Epithelial cell of esophagus (primary cell): ENCODE data around the gene APBB3.

Experiments
- DNase-seq: peaks from one replicate; pipeline ENCODE4 v3.0.0; 2010; ENCODE audit warnings: low read depth
- H3K4me3 ChIP-seq: 2 replicates; pipeline ENCODE4 v1.5.1; 2011; ENCODE audit warnings: mild to moderate bottlenecking, low read length, control low read depth
- TF ChIP-seq, protein P1 (sequence below): IDR thresholded peaks from 2 replicates; pipeline ENCODE4 v1.5.1; 2011; ENCODE audit warnings: low read depth, mild to moderate bottlenecking, low read length, control low read depth, inconsistent platforms; ENCODE audit not compliant: insufficient read depth; ENCODE audit errors: missing control alignments

Gene APBB3

DNA sequence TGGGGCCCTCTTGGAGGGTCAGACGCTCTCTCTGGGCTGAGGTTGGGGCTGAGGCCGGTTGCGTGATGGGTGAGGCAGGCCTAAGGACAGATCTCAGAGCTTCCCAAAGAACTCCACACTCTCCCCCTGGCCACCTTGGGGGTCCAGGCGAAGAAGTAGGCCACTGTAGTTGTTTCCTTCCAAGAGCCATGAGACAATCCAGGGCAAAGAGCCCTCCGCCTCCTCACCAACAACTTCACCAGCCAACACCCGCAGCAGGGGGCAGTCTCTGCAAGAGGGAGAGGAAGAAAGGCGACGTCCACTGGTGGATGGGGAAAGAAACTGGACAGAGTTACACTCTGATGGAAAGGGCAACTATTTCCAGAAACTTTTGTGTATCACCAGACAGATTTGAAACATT is 10.9 kb upstream of the APBB3 start:
- DNase-seq: peak; percentile 63
- no peak overlapping the region for H3K4me3 ChIP-seq
- TF ChIP-seq, protein P1, sequence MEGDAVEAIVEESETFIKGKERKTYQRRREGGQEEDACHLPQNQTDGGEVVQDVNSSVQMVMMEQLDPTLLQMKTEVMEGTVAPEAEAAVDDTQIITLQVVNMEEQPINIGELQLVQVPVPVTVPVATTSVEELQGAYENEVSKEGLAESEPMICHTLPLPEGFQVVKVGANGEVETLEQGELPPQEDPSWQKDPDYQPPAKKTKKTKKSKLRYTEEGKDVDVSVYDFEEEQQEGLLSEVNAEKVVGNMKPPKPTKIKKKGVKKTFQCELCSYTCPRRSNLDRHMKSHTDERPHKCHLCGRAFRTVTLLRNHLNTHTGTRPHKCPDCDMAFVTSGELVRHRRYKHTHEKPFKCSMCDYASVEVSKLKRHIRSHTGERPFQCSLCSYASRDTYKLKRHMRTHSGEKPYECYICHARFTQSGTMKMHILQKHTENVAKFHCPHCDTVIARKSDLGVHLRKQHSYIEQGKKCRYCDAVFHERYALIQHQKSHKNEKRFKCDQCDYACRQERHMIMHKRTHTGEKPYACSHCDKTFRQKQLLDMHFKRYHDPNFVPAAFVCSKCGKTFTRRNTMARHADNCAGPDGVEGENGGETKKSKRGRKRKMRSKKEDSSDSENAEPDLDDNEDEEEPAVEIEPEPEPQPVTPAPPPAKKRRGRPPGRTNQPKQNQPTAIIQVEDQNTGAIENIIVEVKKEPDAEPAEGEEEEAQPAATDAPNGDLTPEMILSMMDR: peak; percentile 44

DNA sequence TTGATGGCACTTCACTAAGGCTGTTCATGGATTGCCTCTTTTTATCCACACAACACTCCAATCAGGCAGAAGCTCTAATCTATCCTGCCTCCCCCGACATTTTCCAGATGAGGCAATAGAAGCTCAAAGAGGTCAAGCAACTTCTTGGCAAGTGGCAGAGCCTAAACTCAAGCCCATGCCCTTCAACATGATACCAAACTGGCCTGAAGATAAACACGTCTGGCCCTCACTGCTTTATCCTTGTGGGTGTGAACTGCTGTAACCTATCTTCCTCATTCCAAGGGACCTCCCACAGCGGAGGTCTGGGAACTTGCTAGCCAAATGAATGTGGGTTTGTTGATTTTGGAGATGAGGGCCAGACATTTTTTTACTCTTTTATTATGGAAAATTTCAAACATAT is 9.8 kb upstream of the APBB3 start:
- no peak overlapping the region for H3K4me3 ChIP-seq
- DNase-seq: no peak
- TF ChIP-seq, protein P1: no peak

DNA sequence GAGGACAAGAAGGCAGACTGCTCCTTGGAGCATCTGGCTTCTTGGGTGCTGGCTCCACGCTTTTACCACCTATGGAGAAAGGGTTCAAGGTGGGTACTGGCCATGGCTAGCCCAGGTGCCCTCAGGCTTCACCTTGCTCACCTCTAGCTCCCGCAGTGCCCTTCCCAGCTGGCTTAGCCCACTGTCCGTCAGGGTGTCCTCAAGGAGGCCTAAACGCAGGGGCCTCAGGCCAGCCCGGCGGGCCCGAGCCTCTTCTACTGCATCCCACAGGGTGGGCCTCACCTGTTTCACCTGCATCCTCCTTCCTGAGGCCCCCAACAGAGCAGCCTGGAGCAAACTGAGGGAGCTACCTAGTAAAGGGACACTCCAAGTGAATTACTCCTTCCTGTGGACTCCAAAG is 9.3 kb upstream of the APBB3 start:
- H3K4me3 ChIP-seq: no peak overlapping the region
- DNase-seq: no peak
- TF ChIP-seq, protein P1: no peak

DNA sequence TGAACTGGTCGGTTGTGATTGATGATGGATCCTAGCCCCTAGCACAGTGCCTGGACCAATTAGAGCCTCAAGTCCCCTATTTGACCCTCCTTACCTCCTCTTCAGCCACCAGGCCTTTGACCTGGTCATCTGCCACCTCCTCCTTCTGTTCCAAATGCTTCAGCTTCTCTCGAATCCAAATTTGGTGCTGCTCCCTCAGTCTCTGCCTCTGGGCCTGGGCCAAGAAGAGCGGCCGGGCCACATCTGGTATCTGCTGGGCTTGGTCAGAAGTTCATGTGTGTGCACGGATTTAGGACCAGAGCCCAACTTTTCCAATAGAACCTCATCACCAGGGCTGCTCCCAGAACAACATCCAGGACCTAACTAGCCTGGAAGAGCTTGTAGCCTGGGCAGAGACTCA is 6.7 kb upstream of the APBB3 start:
- no peak overlapping the region for H3K4me3 ChIP-seq
- TF ChIP-seq, protein P1: no peak
- DNase-seq: no peak

DNA sequence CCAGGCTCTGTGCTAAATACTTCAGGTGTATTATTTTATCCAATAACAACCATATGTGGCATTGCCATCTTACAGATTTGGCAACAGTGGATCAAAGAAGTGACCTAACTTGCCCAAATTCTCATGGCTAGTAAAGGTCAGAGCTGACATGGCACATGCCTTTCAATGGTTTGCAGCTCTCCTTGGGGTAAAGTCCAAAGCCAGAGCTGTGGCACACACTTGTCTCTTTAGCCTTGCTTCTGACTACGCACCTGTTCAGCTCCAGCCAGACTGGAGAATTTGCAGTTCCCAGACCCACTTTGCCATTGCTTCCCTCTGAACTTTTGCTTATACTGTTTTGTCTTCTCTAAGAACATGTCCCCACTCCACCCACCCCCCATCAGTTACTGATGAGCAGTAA is 6.1 kb upstream of the APBB3 start:
- H3K4me3 ChIP-seq: no peak overlapping the region
- no peak for DNase-seq
- TF ChIP-seq, protein P1: no peak

DNA sequence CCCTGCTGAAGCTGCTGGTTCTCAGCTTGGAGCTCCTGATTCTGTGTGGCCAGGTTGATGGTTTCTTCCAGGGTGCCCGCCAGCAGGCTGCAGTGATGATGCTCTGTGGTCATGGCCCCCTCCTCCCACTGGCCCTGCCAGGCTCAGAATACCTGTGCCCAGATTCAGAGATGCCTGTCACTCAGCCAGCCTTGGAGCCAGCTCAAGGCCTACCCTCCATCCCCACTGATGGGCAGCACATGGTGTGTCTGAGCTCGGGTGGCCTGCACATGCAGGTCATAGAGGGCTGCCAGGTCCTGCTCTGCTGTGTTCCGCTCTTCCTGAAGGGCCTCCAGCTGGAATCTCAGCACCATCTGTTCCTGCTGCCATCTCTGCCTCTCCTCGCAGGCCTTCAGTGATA is 5.7 kb upstream of the APBB3 start:
- H3K4me3 ChIP-seq: no peak overlapping the region
- no peak for DNase-seq
- TF ChIP-seq, protein P1: no peak

DNA sequence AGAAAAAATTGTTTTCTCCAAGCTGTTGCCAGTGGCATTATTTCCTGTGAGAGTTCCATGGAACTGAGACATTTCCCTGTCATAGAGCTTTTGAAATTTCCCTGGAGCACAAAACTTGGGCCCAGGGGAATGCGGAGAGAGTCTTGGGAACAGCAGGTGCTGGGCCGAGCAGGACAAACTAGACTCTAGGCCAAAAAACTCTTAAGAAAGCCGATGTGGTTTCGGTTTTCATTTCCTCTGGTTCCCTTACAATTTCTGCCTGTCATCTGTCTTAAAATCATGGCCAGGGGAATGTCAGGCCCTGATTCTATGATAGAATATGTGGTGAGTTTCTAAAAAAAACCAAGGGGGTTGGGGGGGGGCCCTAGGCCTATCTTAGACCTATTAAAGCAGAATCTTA is 4.8 kb upstream of the APBB3 start:
- H3K4me3 ChIP-seq: no peak overlapping the region
- TF ChIP-seq, protein P1: no peak
- DNase-seq: no peak
